SJSA1 (cell line): ENCODE results near the gene DGLUCY. TPM values are rescaled to one million over a fixed set of nuclear protein-coding genes. Genes with fewer than 3 reads are reported as not detected.

Source experiments
- DNase-seq, 2 experiments: peaks; one replicate each; pipeline ENCODE4 v3.0.0-alpha.2; 2015 to 2020; ENCODE audit warnings: low spot score in 2 of 2, low read depth in 1 of 2
- H3K27ac ChIP-seq: fragments of 250-450 bp; sonication (Bioruptor Pico); 2 replicates; pipeline ENCODE4 v1.5.1; 2020; ENCODE audit warnings: mild to moderate bottlenecking, moderate library complexity
- H3K27me3 ChIP-seq: fragments of 250-450 bp; sonication (Bioruptor Pico); replicated peaks from 2 replicates; pipeline ENCODE4 v1.5.1; 2020; ENCODE audit warnings: mild to moderate bottlenecking, moderate library complexity
- H3K36me3 ChIP-seq: fragments of 250-450 bp; sonication (Bioruptor Pico); 2 replicates; pipeline ENCODE4 v1.5.1; 2020; ENCODE audit warnings: mild to moderate bottlenecking
- H3K4me1 ChIP-seq: fragments of 250-450 bp; sonication (Bioruptor Pico); replicated peaks from 2 replicates; pipeline ENCODE4 v1.6.1; 2021; ENCODE audit warnings: mild to moderate bottlenecking
- H3K4me3 ChIP-seq: fragments of 250-450 bp; sonication (Bioruptor Pico); 2 replicates; pipeline ENCODE4 v1.5.1; 2020; ENCODE audit warnings: mild to moderate bottlenecking
- H3K9me3 ChIP-seq: fragments of 250-450 bp; sonication (Bioruptor Pico); replicated peaks from 2 replicates; pipeline ENCODE4 v1.5.1; 2020; ENCODE audit warnings: mild to moderate bottlenecking
- total RNA-seq: library from RNA; depleted of rRNA; stranded (reverse); fragments of >200 nt; shearing (Covaris generic); gene quantifications from 2 replicates; pipeline ENCODE4 v1.2.3, GENCODE V29; 2014; rRNA removed

DGLUCY gene
- total RNA-seq, 1 experiment from 2014 or later = 11.8 TPM

DNA sequence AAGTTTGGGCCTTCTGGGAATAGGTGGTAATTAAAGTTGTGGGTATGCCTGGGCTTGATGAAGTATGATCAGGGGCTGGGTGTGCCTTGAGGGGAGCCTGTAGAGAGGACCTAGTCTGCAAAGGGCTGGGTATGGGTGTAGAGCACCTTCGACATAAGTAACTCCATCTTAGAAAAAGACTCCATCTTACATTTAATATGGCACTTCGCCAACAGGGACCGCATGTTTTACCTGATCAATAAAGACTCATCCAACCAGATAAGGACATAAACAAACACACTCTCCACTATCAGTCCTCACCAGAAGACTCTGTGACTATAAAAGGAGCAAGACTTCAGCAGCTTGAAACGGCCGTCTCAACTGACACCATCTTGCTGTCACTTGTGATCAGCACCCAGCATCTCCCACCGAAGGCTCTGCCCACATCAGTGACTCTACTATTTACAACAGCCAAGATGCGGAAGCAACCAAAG, 154.1 kb downstream of the DGLUCY start:
- no peak overlapping the region for H3K4me3 ChIP-seq
- H3K27ac ChIP-seq = no peak overlapping the region
- no peaks in the 10 kb centered on the region for H3K36me3 ChIP-seq
- no peak for DNase-seq
- H3K4me1 ChIP-seq = peaks cover 21% of the 10 kb centered on the region
- H3K9me3 ChIP-seq = no peaks in the 10 kb centered on the region
- H3K27me3 ChIP-seq = no peaks in the 10 kb centered on the region

DNA sequence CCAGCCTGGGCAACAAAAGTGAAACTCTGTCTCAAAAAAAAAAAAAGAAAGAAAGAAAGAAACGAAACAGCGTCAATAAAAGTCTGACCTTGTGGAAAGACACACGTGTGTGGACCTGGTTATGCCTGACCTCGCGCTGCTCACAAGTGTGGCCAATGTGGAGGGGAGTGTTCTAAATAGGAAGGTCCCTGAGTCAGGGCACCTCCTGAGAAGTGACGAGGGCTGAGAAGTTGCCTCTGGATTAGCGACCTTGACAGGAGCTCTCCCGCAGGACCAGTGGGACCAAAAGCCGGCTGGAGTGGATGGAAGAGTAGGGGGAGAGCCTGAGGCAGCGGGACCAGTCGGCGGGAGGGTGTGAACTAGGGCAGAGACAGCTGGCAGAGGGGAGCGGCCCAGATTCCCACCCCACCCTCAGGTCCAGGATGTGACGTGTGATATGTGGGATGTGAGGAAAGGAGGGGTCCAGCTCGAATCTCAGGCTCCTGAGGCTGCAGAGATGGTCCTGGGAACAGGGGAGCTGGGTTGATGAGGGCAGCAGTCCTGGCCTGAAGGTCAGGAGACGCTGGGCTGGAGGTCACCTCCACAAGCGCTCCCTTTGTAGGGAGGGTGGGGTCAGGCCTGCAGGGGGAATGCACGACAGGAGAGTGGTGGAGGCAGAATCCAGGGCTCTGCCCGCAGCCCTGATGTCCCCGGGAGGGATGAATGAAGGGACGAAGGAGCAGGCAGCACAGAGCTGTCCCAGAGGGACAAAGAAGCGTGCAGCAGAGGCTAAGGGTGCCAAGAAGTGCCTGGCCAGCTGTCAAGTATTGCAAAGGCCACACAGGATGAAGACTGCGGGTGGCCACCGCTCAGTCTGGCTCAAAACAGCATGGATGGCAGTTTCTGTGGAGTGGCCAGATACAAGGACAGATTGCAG, 155.5 kb downstream of the DGLUCY start:
- Histone ChIP-seq H3K4me3 (peak overlapping the region; percentile 25), H3K36me3 (no peaks in the 10 kb centered on the region), H3K9me3 (no peaks in the 10 kb centered on the region), H3K4me1 (peaks cover 21% of the 10 kb centered on the region), H3K27ac (peak overlapping the region; percentile 59), H3K27me3 (no peaks in the 10 kb centered on the region)
- peak; percentile 72 to 84 for DNase-seq

DNA sequence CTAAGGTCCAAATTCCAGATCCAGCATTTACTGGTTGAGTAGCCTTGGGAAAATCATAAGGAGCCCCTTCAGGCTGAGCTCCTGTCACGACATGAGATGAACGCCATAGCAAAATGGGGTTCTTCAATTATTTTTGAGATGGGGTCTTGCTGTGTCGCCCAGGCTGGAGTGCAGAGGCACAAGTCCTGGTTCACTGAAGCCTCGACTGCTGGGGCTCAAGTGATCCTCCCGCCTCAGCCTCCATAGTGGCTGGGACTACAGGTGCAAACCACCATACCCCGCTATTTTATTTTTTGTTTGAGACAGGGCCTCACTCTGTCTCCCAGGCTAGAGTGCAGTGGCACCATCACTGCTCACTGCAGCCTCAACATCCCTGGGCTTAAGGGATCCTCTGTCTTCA, 156.3 kb downstream of the DGLUCY start:
- Histone ChIP-seq H3K27ac (no peak overlapping the region), H3K4me1 (peaks cover 21% of the 10 kb centered on the region), H3K9me3 (no peaks in the 10 kb centered on the region), H3K27me3 (no peaks in the 10 kb centered on the region), H3K4me3 (no peak overlapping the region), H3K36me3 (no peaks in the 10 kb centered on the region)
- DNase-seq = no peak

DNA sequence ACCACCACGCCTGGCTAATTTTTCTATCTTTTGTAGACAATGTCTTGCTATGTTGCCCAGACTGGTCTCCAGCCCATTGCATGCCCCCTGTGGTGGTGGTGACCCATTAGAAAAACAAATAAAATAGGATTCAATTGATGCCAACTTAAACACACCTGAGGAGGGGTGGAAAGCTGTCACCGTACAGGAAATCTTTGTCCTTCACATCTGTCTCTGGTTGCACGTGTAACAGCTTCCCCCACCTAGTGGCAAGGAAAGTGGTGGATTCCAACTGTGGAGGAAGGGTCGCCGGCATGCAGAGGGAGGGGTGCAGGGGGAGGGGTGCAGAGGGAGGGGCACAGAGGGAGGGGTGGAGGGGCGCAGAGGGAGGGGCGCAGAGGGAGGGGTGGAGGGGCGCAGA, 156.7 kb downstream of the DGLUCY start:
- H3K4me1 ChIP-seq = peaks cover 21% of the 10 kb centered on the region
- H3K27me3 ChIP-seq = no peaks in the 10 kb centered on the region
- no peaks in the 10 kb centered on the region for H3K36me3 ChIP-seq
- no peak for DNase-seq
- no peak overlapping the region for H3K4me3 ChIP-seq
- no peaks in the 10 kb centered on the region for H3K9me3 ChIP-seq
- H3K27ac ChIP-seq = no peak overlapping the region

DNA sequence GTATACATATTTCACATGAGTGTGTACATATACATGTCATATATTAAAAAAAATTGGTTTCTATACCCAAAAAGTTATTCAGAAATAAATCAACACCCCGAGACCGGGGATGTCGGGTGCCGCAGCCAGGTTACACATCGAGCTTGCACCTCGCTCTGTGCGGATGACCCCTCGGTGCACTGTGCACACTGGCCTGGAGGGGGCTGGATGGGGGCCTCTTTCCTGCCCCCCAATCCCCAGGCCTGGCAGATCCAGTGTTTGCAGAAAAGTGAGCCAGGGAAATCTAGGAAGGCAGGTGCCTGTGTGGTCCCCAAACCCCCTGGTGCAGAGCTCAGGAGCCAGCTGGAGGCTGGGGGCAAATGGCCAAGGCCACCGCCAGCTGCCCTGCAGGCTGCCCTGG, 157.8 kb downstream of the DGLUCY start:
- Histone ChIP-seq H3K4me1 (peaks cover 21% of the 10 kb centered on the region), H3K36me3 (no peaks in the 10 kb centered on the region), H3K9me3 (no peaks in the 10 kb centered on the region), H3K27me3 (no peaks in the 10 kb centered on the region), H3K27ac (no peak overlapping the region), H3K4me3 (no peak overlapping the region)
- DNase-seq = no peak

DNA sequence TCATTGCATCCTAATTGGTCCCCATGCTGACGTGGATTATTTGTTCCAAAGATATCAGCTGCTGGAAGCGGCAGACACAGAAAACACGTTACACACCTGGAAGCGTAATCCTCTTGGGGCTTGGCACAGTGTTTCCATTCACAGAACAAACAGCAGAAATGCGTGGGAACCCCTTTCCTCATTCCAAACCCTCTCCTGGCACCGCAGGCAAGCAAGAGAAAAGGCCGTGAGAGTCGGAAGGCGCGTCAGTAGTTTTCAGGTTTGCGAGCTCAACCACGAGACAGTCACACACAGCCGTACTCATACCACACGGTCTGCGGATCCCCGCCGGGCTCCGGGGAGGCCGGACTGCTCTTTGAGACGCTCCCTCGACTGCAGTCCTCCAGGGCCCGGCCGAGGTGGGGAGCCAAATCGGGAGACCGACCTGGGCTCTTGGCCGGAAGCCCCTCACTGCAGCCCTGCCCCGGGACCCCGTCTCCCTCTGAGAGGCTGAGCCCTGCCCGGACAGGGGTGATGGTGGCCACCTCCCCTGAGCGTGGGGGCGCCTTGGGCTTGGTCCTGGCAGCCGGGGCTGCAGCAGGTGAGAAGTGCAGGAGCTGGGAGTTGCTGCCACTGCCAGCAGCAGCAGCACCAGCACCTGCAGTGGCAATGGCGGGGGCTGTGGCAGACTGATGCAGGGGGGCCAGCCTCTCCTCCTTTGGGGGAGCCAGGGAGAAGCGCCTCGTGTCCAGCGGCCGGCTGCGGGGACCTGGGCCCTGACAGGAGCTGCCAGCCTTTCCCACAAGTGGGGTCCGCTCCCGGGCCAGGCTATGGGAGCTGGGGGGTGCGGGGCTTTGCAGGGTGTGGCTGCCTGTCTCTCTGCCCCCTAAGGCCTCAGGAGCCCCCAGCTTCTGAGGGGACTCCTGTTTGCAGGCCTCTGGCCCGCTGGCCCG, 158.7 kb downstream of the DGLUCY start:
- H3K27me3 ChIP-seq = no peaks in the 10 kb centered on the region

DNA sequence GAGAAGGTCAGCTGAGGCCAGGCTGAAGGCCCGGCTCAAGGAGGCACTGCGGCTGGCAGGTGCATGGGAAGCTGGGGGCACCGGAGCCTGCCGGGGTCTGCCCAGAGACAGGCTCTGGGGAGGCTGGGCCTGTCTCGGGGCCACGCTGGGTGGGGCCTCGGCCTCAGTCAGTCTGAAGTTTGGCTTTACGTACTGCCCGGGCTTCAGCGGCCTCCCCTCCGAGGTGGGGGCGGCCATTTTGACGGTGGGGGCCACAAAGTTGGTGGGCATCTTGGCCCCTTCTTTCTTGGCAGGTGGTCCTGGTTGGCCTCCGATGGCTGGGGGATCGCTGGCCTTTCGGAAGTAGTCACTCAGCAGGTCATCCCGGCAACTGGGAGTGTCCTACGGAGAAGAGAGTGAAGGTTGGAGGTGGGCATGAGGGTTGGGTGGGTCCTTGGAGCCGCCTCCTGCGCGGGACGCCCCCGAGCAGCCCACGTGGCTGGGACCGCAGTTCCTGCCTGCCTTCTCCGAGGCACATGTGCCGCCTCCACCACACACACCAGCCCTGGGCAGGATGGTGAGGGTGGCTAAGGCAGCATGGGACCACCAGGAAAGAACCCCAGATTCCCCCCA, 159.5 kb downstream of the DGLUCY start:
- no peaks in the 10 kb centered on the region for H3K27me3 ChIP-seq
- no peaks in the 10 kb centered on the region for H3K9me3 ChIP-seq
- no peak for DNase-seq
- H3K27ac ChIP-seq = no peak overlapping the region
- no peaks in the 10 kb centered on the region for H3K36me3 ChIP-seq
- H3K4me1 ChIP-seq = peaks cover 21% of the 10 kb centered on the region
- no peak overlapping the region for H3K4me3 ChIP-seq

More for the DNA sequence above, 158.7 kb downstream of the DGLUCY start:
- Histone ChIP-seq H3K36me3 (no peaks in the 10 kb centered on the region), H3K4me3 (no peak overlapping the region), H3K27ac (no peak overlapping the region), H3K9me3 (no peaks in the 10 kb centered on the region), H3K4me1 (peaks cover 21% of the 10 kb centered on the region)
- no peak for DNase-seq

DNA sequence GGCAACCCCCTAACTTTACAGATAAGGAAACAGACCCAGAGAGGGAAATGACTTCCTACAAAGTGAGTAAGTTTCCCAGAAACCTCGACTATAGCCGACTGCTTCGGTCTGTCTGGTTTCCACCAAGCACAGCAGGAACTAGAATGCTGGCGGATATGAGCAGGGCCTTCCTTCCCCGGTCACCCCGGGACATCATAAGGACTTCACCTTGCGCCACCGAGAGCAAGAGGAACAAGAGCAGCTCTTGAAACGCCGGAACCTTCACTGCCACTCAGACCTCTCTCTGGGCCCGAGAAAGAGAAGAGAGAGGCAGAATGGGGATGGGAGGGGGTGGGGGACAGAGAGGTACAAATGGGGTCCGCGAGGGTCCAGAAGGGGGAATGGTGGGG, 160.0 kb downstream of the DGLUCY start:
- H3K4me1 ChIP-seq = peaks cover 16% of the 10 kb centered on the region
- no peak overlapping the region for H3K27ac ChIP-seq
- H3K9me3 ChIP-seq = no peaks in the 10 kb centered on the region
- H3K36me3 ChIP-seq = no peaks in the 10 kb centered on the region
- DNase-seq = no peak
- H3K4me3 ChIP-seq = no peak overlapping the region
- H3K27me3 ChIP-seq = no peaks in the 10 kb centered on the region

DNA sequence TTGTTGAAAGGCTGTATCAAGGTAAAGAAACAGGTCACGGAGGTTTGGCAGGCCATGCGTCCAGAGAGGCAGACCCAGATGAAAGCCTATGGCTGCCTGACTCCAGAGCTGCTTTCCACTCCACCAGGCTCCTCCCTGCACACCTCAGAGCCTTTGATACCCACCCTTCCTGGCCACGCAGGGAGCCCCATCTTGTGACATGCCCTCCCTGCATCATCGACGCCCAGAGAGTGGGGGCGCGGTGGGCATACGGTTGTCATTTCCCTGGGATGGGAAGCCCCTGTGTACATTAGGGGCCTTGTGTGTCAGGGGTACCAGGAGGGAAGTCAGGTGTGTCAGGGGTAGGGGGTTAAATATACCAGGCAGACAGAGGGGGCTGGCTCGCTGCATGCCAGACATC, 160.9 kb downstream of the DGLUCY start:
- H3K4me3 ChIP-seq = no peak overlapping the region
- no peak overlapping the region for H3K27ac ChIP-seq
- no peak for DNase-seq
- no peaks in the 10 kb centered on the region for H3K27me3 ChIP-seq
- no peaks in the 10 kb centered on the region for H3K36me3 ChIP-seq
- H3K4me1 ChIP-seq = peaks cover 7% of the 10 kb centered on the region
- no peaks in the 10 kb centered on the region for H3K9me3 ChIP-seq

Other genes starting within 250 kb of the DGLUCY start
- 1.9 and 6.8 TPM in 2 replicates for gene RPS6KA5, start 53.4 kb upstream of the DGLUCY start, total RNA-seq
- not detected in 2 replicates for gene GPR68, start 130.6 kb downstream of the DGLUCY start, total RNA-seq